Forelimb muscle (tissue), 1 donor: ENCODE measurements around the gene SOX10. TPM values are rescaled to one million over a fixed set of nuclear protein-coding genes. Genes with fewer than 3 reads are reported as not detected.
"Not testable (repeated sequence)": the region's sequence is repeated elsewhere in the genome, so short reads cannot be mapped to it uniquely, and the experiment has no call there.

ENCODE experiments used
- DNase-seq: peaks from one replicate; pipeline ENCODE4 v3.0.0-alpha.2; 2013; ENCODE audit warnings: low read depth
- polyA plus RNA-seq: library from polyadenylated mRNA; unstranded; fragments of 120-200 nt; gene quantifications from one replicate; pipeline ENCODE4 v1.2.1, GENCODE V29; 2013; ENCODE audit not compliant: insufficient read length

The SOX10 gene
- polyA plus RNA-seq, 1 donor = 4.9 TPM

- DNase-seq = no peak
These were observed 18.3 kb downstream of the SOX10 start for GRCh38 chr22:37965940-37966664.

GRCh38 chr22:37961062-37961461 is 23.3 kb downstream of the SOX10 start:
- DNase-seq = no peak

- no peak for DNase-seq
These were observed 25.0 kb downstream of the SOX10 start for GRCh38 chr22:37959231-37959825.

- DNase-seq = no peak
These were observed 27.1 kb downstream of the SOX10 start for GRCh38 chr22:37957232-37957631.

GRCh38 chr22:37955825-37956397 is 28.4 kb downstream of the SOX10 start:
- not testable (repeated sequence) for DNase-seq

- no peak for DNase-seq
These were observed 29.7 kb downstream of the SOX10 start for GRCh38 chr22:37954686-37955085.

- DNase-seq = peak; percentile 94
These were observed 30.7 kb downstream of the SOX10 start, which contains the start of the genes C22orf23 and POLR2F for GRCh38 chr22:37953437-37954179. C22orf23 (minus strand) TSS chr22:37953601; CDS start chr22:37953149, 452 bp downstream. POLR2F (plus strand) TSS chr22:37953699; CDS start chr22:37953788, 89 bp downstream.

GRCh38 chr22:37953062-37953436 is 31.3 kb downstream of the SOX10 start:
- no peak for DNase-seq

- not testable (repeated sequence) for DNase-seq
These were observed 31.7 kb downstream of the SOX10 start for GRCh38 chr22:37952629-37953028.

GRCh38 chr22:37951305-37951704 is 33.0 kb downstream of the SOX10 start:
- no peak for DNase-seq

GRCh38 chr22:37947142-37947795 is 37.1 kb downstream of the SOX10 start:
- DNase-seq = not testable (repeated sequence)

- not testable (repeated sequence) for DNase-seq
These were observed 39.9 kb downstream of the SOX10 start for GRCh38 chr22:37944423-37944822.

- no peak for DNase-seq
These were observed 40.5 kb downstream of the SOX10 start for GRCh38 chr22:37943825-37944198.

GRCh38 chr22:37943136-37943824 is 41.1 kb downstream of the SOX10 start:
- DNase-seq = no peak

- no peak for DNase-seq
These were observed 42.2 kb downstream of the SOX10 start for GRCh38 chr22:37942133-37942532.

- no peak for DNase-seq
These were observed 43.5 kb downstream of the SOX10 start for GRCh38 chr22:37940698-37941376.

- peak; percentile 20 for DNase-seq
These were observed 50.5 kb downstream of the SOX10 start for GRCh38 chr22:37933711-37934376.

GRCh38 chr22:37932821-37933578 is 51.4 kb downstream of the SOX10 start:
- DNase-seq = no peak

- DNase-seq = no peak
These were observed 52.0 kb downstream of the SOX10 start for GRCh38 chr22:37932401-37932800.
